Endothelial cell of umbilical vein (primary cell): ENCODE data around the gene ACBD6. TPM values are rescaled to one million over a fixed set of nuclear protein-coding genes. Genes with fewer than 3 reads are reported as not detected.

Source experiments
- BruUV-seq: library from RNA; stranded (reverse); fragments of 400-500 nt; replicated peaks from 2 replicates; lab custom pipeline; 2021; lab: Mats Ljungman, UMichigan
- CTCF ChIA-PET: fragments of 300-600, 350-600 bp; sonication (Branson Sonifier 250); formaldehyde crosslinking; loops from one replicate; lab custom pipeline; 2021; ENCODE audit warnings: antibody characterized with exemption, inconsistent platforms; lab: Charles Lee
- POLR2A ChIA-PET: fragments of 300-600, 350-600 bp; sonication (Branson Sonifier 250); formaldehyde crosslinking; loops from one replicate; lab custom pipeline; 2021; ENCODE audit warnings: antibody characterized with exemption, inconsistent platforms; lab: Charles Lee
- DNase-seq: peaks from one replicate; pipeline ENCODE4 v3.0.0-alpha.2; 2011; ENCODE audit warnings: low read depth, low spot score
- FAIRE-seq: peaks from 2 replicates; lab custom pipeline; 2011; peaks lifted over from hg19 to GRCh38; lab: Jason Lieb, UNC
- H2AFZ ChIP-seq: 2 replicates; pipeline ENCODE4 v1.6.0; 2012; ENCODE audit warnings: low read depth, low read length, control low read depth, inconsistent platforms
- H3K27ac ChIP-seq: 2 replicates; pipeline ENCODE4 v1.5.1; 2011; ENCODE audit warnings: low read depth, mild to moderate bottlenecking, control low read depth, low read length, moderate library complexity; ENCODE audit not compliant: insufficient read depth
- H3K27me3 ChIP-seq, 2 experiments: 2 replicates each; pipeline versions ENCODE4 v1.6.0 to v1.6.1; 2011; ENCODE audit warnings: low read length in 2 of 2, mixed read lengths in 1 of 2; ENCODE audit not compliant: control insufficient read depth in 2 of 2, insufficient read depth in 2 of 2
- H3K36me3 ChIP-seq, 2 experiments: 2 replicates in 1 of 2; 3 replicates in 1 of 2; pipeline ENCODE4 v1.5.1; 2011; ENCODE audit warnings: low read length in 2 of 2, mild to moderate bottlenecking in 1 of 2, moderate library complexity in 1 of 2; ENCODE audit not compliant: control insufficient read depth in 2 of 2, insufficient read depth in 2 of 2; ENCODE audit errors: extremely low read depth in 1 of 2
- H3K4me1 ChIP-seq: 3 replicates; pipeline ENCODE4 v1.5.1; 2011; ENCODE audit warnings: mild to moderate bottlenecking, low read length; ENCODE audit not compliant: control insufficient read depth, insufficient read depth; ENCODE audit errors: extremely low read depth
- H3K4me2 ChIP-seq: 2 replicates; pipeline ENCODE4 v1.6.1; 2011; ENCODE audit warnings: low read length, control low read depth, mixed read lengths; ENCODE audit not compliant: insufficient read depth
- H3K4me3 ChIP-seq, 3 experiments: fragments of 200-600 bp in 1 of 3; sonication (generic), shearing (Covaris generic) in 1 of 3; replicated peaks in 1 of 3; 2 replicates each; pipeline ENCODE4 v1.5.1; 2011 to 2016; ENCODE audit warnings: control low read depth in 3 of 3, low read length in 3 of 3, mild to moderate bottlenecking in 2 of 3, inconsistent platforms in 1 of 3, low read depth in 1 of 3, moderate library complexity in 1 of 3; ENCODE audit not compliant: insufficient read depth in 1 of 3
- H3K79me2 ChIP-seq: 2 replicates; pipeline ENCODE4 v1.6.0; 2012; ENCODE audit warnings: low read length, inconsistent platforms; ENCODE audit not compliant: control insufficient read depth, insufficient read depth
- H3K9ac ChIP-seq: replicated peaks from 2 replicates; pipeline ENCODE3; 2011; ENCODE audit warnings: low read length, control low read depth; ENCODE audit not compliant: insufficient read depth; ENCODE audit errors: extremely low read depth
- H3K9me1 ChIP-seq: replicated peaks from 3 replicates; pipeline ENCODE4 v1.6.0; 2011; ENCODE audit warnings: mild to moderate bottlenecking, low read length; ENCODE audit not compliant: control insufficient read depth, insufficient read depth; ENCODE audit errors: extremely low read depth
- H3K9me3 ChIP-seq: replicated peaks from 2 replicates; pipeline ENCODE4 v1.5.1; 2012; ENCODE audit warnings: low read length, inconsistent platforms; ENCODE audit not compliant: control insufficient read depth, insufficient read depth
- H4K20me1 ChIP-seq: replicated peaks from 2 replicates; pipeline ENCODE3; 2011; ENCODE audit warnings: mild to moderate bottlenecking, low read length; ENCODE audit not compliant: control insufficient read depth, insufficient read depth; ENCODE audit errors: extremely low read depth
- CTCF ChIP-seq, 2 donors: IDR thresholded peaks; 1 replicate in 1 of 2; 2 replicates in 1 of 2; pipeline ENCODE4 v1.5.1; 2011; ENCODE audit warnings: low read length in 2 of 2, mild to moderate bottlenecking in 2 of 2, moderate library complexity in 2 of 2, control low read depth in 1 of 2, inconsistent platforms in 1 of 2, low read depth in 1 of 2; ENCODE audit not compliant: insufficient read depth in 1 of 2; ENCODE audit errors: extremely low read depth in 1 of 2
- EZH2 ChIP-seq: IDR thresholded peaks from 2 replicates; pipeline ENCODE4 v1.6.1; 2012; ENCODE audit warnings: borderline replicate concordance, low read depth, mild to moderate bottlenecking, moderate library complexity, low read length, inconsistent platforms; ENCODE audit not compliant: severe bottlenecking
- FOS ChIP-seq: IDR thresholded peaks from 2 replicates; pipeline ENCODE4 v1.6.1; 2011; ENCODE audit warnings: mild to moderate bottlenecking, low read length, moderate library complexity, borderline replicate concordance; ENCODE audit not compliant: insufficient read depth
- GATA2 ChIP-seq: IDR thresholded peaks from 2 replicates; pipeline ENCODE4 v1.7.0; 2011; ENCODE audit warnings: low read depth, mild to moderate bottlenecking, moderate library complexity, mixed read lengths, low read length; ENCODE audit not compliant: insufficient read length, insufficient read depth
- JUN ChIP-seq: IDR thresholded peaks from 2 replicates; pipeline ENCODE4 v1.6.1; 2011; ENCODE audit warnings: borderline replicate concordance, low read depth; ENCODE audit not compliant: insufficient read length, insufficient read depth
- MAX ChIP-seq: IDR thresholded peaks from 2 replicates; pipeline ENCODE4 v1.6.1; 2011; ENCODE audit not compliant: insufficient read depth, insufficient read length
- MYC ChIP-seq: IDR thresholded peaks from one replicate; pipeline ENCODE4 v1.6.1; 2011; ENCODE audit warnings: mild to moderate bottlenecking, low read depth, low read length
- POLR2A ChIP-seq: IDR thresholded peaks from 2 replicates; pipeline ENCODE4 v1.6.1; 2012; ENCODE audit warnings: low read depth, mild to moderate bottlenecking, control low read depth, low read length
- POLR2AphosphoS5 ChIP-seq: IDR thresholded peaks from 2 replicates; pipeline ENCODE4 v1.6.1; 2012; ENCODE audit warnings: low read depth, mild to moderate bottlenecking, control low read depth, low read length, moderate library complexity; ENCODE audit not compliant: insufficient read depth
- dilution Hi-C: fragments of 300-500 bp; cut with MboI; formaldehyde crosslinking; loops from one replicate; pipeline ENCODE4 v1.15.0; 2019; ENCODE audit warnings: low sequenced_read_pairs; ENCODE audit not compliant: extremely low pct_ligation_motif_present
- intact Hi-C: fragments of 100-400 bp; cut with micrococcal nuclease; formaldehyde crosslinking; loops from one replicate; pipeline ENCODE4 v1.10.0; 2022
- polyA plus RNA-seq, 4 experiments: library from polyadenylated mRNA; depleted of rRNA in 3 of 4; stranded (reverse) in 3 of 4; unstranded in 1 of 4; fragments of >200 nt; gene quantifications; 2 replicates each; pipeline versions ENCODE4 v1.2.1 to v1.2.3, GENCODE V29; 2011 to 2012; ENCODE audit warnings: missing spikeins in 1 of 4
- total RNA-seq: library from RNA; stranded (reverse); gene quantifications from 2 replicates; pipeline ENCODE4 v1.2.3, GENCODE V29; 2021

Gene ACBD6
- total and polyA plus RNA-seq, 2 donors (not counting 3 experiments of a cell fraction or from before 2014, with no cell fraction given) = 55.6 to 56.4 TPM

- FAIRE-seq (no peak), DNase-seq (no peak)
- no peaks in the 10 kb centered on the region for H3K36me3 ChIP-seq
- no peak overlapping the region for H3K4me2 ChIP-seq
- no peak for TF ChIP-seq JUN
- no peak for TF ChIP-seq MYC
- peaks cover 5% of the 10 kb centered on the region for H4K20me1 ChIP-seq
- peaks cover 2% of the 10 kb centered on the region for H3K79me2 ChIP-seq
- no peaks in the 10 kb centered on the region for H3K9me1 ChIP-seq
- POLR2A ChIA-PET = no interaction called here
- no peak overlapping the region for H3K4me3 ChIP-seq
- H3K9ac ChIP-seq = no peak overlapping the region
- no TSS peak for BruUV-seq
- H3K4me1 ChIP-seq = no peaks in the 10 kb centered on the region
- intact Hi-C loops = no loop called here
- no peak overlapping the region for H2AFZ ChIP-seq
- no peaks in the 10 kb centered on the region for H3K27me3 ChIP-seq
- dilution Hi-C loops = no loop called here
- no peak overlapping the region for H3K27ac ChIP-seq
- H3K9me3 ChIP-seq = no peaks in the 10 kb centered on the region
- CTCF ChIA-PET = no interaction called here
Observed at GRCh38 chr1:180372728-180373127, 129.6 kb downstream of the ACBD6 start.

- H3K79me2 ChIP-seq = peaks cover 2% of the 10 kb centered on the region
- intact Hi-C loops (no loop called here), dilution Hi-C loops (no loop called here)
- peaks cover 9% of the 10 kb centered on the region for H3K4me1 ChIP-seq
- no peak overlapping the region for H3K4me2 ChIP-seq
- H4K20me1 ChIP-seq = peaks cover 2% of the 10 kb centered on the region
- no peak for TF ChIP-seq JUN
- TF ChIP-seq FOS = no peak
- TF ChIP-seq POLR2A = no peak
- TF ChIP-seq POLR2AphosphoS5 = no peak
- no peak for TF ChIP-seq CTCF (IDR thresholded peaks at IDR 0.05; ENCODE audit: extremely low read depth in 1 of 2, insufficient read depth in 1 of 2, low read depth in 1 of 2, low read length in 2 of 2)
- TF ChIP-seq MYC = no peak
- no peak for TF ChIP-seq EZH2
- TF ChIP-seq MAX = no peak
- TF ChIP-seq GATA2 = no peak
- BruUV-seq = no TSS peak
- POLR2A ChIA-PET = no interaction called here
- H2AFZ ChIP-seq = no peak overlapping the region
- FAIRE-seq (no peak), DNase-seq (no peak)
- H3K9me1 ChIP-seq = no peaks in the 10 kb centered on the region
- H3K36me3 ChIP-seq = no peaks in the 10 kb centered on the region
- no peak overlapping the region for H3K9ac ChIP-seq
- CTCF ChIA-PET = no interaction called here
- no peak overlapping the region for H3K4me3 ChIP-seq
- H3K9me3 ChIP-seq = no peaks in the 10 kb centered on the region
- H3K27me3 ChIP-seq = no peaks in the 10 kb centered on the region
- H3K27ac ChIP-seq = no peak overlapping the region
Observed at GRCh38 chr1:180370597-180370996, 131.8 kb downstream of the ACBD6 start.
